ENCODE results near the gene PLPPR1.

GRCh38 chr9:100989731-100990130 lies 38.8 kb upstream of the PLPPR1 start:
- TF ChIP-seq ZBTB33 (IDR thresholded peaks at IDR 0.05; ENCODE audit: borderline replicate concordance, low read depth), result no peak
- no peak for TF ChIP-seq CTCF (IDR thresholded peaks at IDR 0.05)
